Right lobe of liver (tissue), 4 donors: ENCODE measurements around the gene PHOSPHO1.

Source experiments
- POLR2A ChIP-seq: fragments of 450-650 bp; IDR thresholded peaks from one replicate; pipeline ENCODE4 v1.6.1; 2017; ENCODE audit warnings: antibody characterized with exemption, mild to moderate bottlenecking
- TF ChIP-seq, protein P1 (sequence below), 4 donors: fragments of 200-600 bp in 3 of 4; fragments of 450-650 bp in 1 of 4; IDR thresholded peaks; one replicate each; pipeline versions ENCODE4 v1.5.1 to v1.8.0; 2016 to 2022; ENCODE audit warnings: antibody characterized with exemption in 4 of 4, mild to moderate bottlenecking in 2 of 4
- donor health status: DM: no; HTN: no; CAD: no.
- donor health status: DM: no; HTN: no; CAD: no.
- donor health status: DM: no; HTN: yes; CAD: no.

DNA sequence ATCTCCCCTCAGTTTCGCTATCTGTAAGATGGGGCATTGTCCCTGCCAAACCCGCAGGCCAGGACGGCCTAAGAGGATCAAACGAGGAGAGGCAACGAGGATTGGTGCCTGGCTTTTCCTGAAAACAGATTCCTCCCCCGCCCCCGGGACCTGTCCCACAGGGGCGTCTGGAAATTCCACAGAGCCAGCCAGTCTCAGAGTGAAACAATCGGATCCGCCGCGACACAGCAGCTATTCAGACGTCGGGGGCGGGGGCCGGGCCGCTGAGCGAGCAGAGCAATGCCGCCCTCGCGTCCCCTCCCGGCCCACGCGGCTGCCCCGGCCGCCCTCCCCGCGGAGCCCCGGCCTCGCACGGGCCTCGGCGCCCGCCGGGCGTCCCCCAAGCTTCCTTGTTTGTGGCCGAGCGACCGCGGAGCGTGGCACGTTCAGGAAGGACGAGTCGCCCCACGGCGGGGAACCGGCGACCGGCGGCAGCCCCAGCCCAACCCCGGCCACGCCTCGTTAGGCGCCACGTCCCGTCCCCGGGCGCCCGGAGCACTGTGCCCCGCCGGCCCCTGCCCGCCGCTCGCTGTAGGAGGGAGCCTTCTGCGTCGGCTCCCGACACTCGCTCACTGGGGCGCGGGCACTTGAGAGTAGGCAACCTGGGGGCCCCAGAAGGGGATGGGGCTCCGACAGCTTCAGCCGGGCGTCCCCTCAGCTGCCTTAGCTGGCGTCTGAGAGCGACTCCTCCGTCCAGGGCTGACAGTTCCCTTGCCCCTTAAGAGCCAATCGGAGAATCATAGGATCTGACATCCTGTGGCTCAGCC lies 29.6 kb upstream of the PHOSPHO1 start:
- TF ChIP-seq, protein P1, sequence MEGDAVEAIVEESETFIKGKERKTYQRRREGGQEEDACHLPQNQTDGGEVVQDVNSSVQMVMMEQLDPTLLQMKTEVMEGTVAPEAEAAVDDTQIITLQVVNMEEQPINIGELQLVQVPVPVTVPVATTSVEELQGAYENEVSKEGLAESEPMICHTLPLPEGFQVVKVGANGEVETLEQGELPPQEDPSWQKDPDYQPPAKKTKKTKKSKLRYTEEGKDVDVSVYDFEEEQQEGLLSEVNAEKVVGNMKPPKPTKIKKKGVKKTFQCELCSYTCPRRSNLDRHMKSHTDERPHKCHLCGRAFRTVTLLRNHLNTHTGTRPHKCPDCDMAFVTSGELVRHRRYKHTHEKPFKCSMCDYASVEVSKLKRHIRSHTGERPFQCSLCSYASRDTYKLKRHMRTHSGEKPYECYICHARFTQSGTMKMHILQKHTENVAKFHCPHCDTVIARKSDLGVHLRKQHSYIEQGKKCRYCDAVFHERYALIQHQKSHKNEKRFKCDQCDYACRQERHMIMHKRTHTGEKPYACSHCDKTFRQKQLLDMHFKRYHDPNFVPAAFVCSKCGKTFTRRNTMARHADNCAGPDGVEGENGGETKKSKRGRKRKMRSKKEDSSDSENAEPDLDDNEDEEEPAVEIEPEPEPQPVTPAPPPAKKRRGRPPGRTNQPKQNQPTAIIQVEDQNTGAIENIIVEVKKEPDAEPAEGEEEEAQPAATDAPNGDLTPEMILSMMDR (IDR thresholded peaks at IDR 0.05) = no peak
- TF ChIP-seq POLR2A = no peak
